HG02970 (cell line): Measurements from ENCODE around the gene RPL13A.

ENCODE experiments used
- ATAC-seq: cut with Tn5 transposase; IDR thresholded peaks from one replicate; pipeline ENCODE4 v1.9.1; 2021; ENCODE audit warnings: mild to moderate bottlenecking, moderate library complexity, moderate number of reproducible peaks; ENCODE audit not compliant: unreplicated experiment, low FRiP score

Gene RPL13A

GRCh38 chr19:49479975-49480628 lies 7.3 kb upstream of the RPL13A start:
- ATAC-seq = no peak

- no peak for ATAC-seq
These were observed 6.3 kb upstream of the RPL13A start for GRCh38 chr19:49481020-49481683.

- no peak for ATAC-seq
These were observed 1.2 kb upstream of the RPL13A start for GRCh38 chr19:49486232-49486631.

GRCh38 chr19:49486710-49487276 lies 615 bp upstream of the RPL13A start:
- ATAC-seq = no peak

GRCh38 chr19:49488046-49488862 lies 846 bp downstream of the RPL13A start:
- ATAC-seq = no peak

- no peak for ATAC-seq
These were observed 1.6 kb downstream of the RPL13A start for GRCh38 chr19:49488863-49489537.

- no peak for ATAC-seq
These were observed 2.3 kb downstream of the RPL13A start for GRCh38 chr19:49489601-49490167.

GRCh38 chr19:49490287-49491029 lies 3.0 kb downstream of the RPL13A start:
- no peak for ATAC-seq

- no peak for ATAC-seq
These were observed 3.8 kb downstream of the RPL13A start for GRCh38 chr19:49491030-49491803.

- no peak for ATAC-seq
These were observed 4.6 kb downstream of the RPL13A start for GRCh38 chr19:49491804-49492572.

GRCh38 chr19:49492573-49493405 lies 5.4 kb downstream of the RPL13A start:
- ATAC-seq = no peak

- ATAC-seq = no peak
These were observed 9.2 kb downstream of the RPL13A start for GRCh38 chr19:49496574-49497008.

- no peak for ATAC-seq
These were observed 9.8 kb downstream of the RPL13A start for GRCh38 chr19:49497047-49497788.

- ATAC-seq = no peak
These were observed 10.3 kb downstream of the RPL13A start for GRCh38 chr19:49497789-49498103.

GRCh38 chr19:49498475-49498874 lies 11.1 kb downstream of the RPL13A start:
- ATAC-seq = no peak

GRCh38 chr19:49499030-49499670 lies 11.7 kb downstream of the RPL13A start:
- no peak for ATAC-seq
